NCI-H2107 treated with DMSO at 0.1 percent for 48 hours (cell line): ENCODE measurements around the gene CDH13.

ENCODE experiments used
- DNase-seq: peaks from one replicate; lab custom pipeline; 2025; ENCODE audit not compliant: unreplicated experiment; lab: John Stamatoyannopoulos, UW

The CDH13 gene

GRCh38 chr16:83842756-83843507 lies 1216.2 kb downstream of the CDH13 start:
- peak; percentile 44 for DNase-seq

- no peak for DNase-seq
These were observed 1216.9 kb downstream of the CDH13 start for GRCh38 chr16:83843657-83844056.

GRCh38 chr16:83845263-83845662 lies 1218.5 kb downstream of the CDH13 start:
- no peak for DNase-seq

GRCh38 chr16:83847371-83848225 lies 1220.8 kb downstream of the CDH13 start:
- no peak for DNase-seq

GRCh38 chr16:83849421-83849820 lies 1222.7 kb downstream of the CDH13 start:
- no peak for DNase-seq
